Colon (tissue), 2 donors: ENCODE data around the gene OR2T34.
"Not testable (repeated sequence)": the region's sequence is repeated elsewhere in the genome, so short reads cannot be mapped to it uniquely, and the experiment has no call there.

Experiments
- FAIRE-seq: peaks from 2 replicates; lab custom pipeline; 2012; peaks lifted over from hg19 to GRCh38; lab: Jason Lieb, UNC
- donor health status: control.
- donor health status: control.

OR2T34 gene

GRCh38 chr1:248574657-248575056 is at the start of gene OR2T34:
TSS of gene OR2T34 (minus strand) at chr1:248574757. CDS start at chr1:248574757, 0 bp downstream.
- FAIRE-seq: not testable (repeated sequence)

GRCh38 chr1:248622570-248623001 is 48.0 kb upstream of the OR2T34 start:
- no peak for FAIRE-seq

GRCh38 chr1:248621770-248622169 is 47.2 kb upstream of the OR2T34 start:
- no peak for FAIRE-seq

- FAIRE-seq: no peak
These were observed 44.3 kb upstream of the OR2T34 start for GRCh38 chr1:248618878-248619277.

GRCh38 chr1:248618119-248618518 is 43.6 kb upstream of the OR2T34 start:
- FAIRE-seq: no peak

- FAIRE-seq: no peak
These were observed 39.2 kb upstream of the OR2T34 start for GRCh38 chr1:248613742-248614141.

- FAIRE-seq: no peak
These were observed 37.4 kb upstream of the OR2T34 start for GRCh38 chr1:248611883-248612414.

- no peak for FAIRE-seq
These were observed 35.7 kb upstream of the OR2T34 start for GRCh38 chr1:248610301-248610700.

- FAIRE-seq: no peak
These were observed 24.8 kb upstream of the OR2T34 start for GRCh38 chr1:248599396-248599795.

GRCh38 chr1:248597589-248597988 is 23.0 kb upstream of the OR2T34 start, which contains the start of gene OR2T10:
TSS of gene OR2T10 (minus strand) at chr1:248597700. CDS start at chr1:248593768, 3,932 bp downstream.
- no peak for FAIRE-seq

GRCh38 chr1:248596615-248597014 is 22.1 kb upstream of the OR2T34 start:
- no peak for FAIRE-seq

GRCh38 chr1:248593226-248593625 is 18.7 kb upstream of the OR2T34 start:
- FAIRE-seq: no peak

GRCh38 chr1:248592655-248593054 is 18.1 kb upstream of the OR2T34 start:
- FAIRE-seq: no peak

- no peak for FAIRE-seq
These were observed 15.5 kb upstream of the OR2T34 start for GRCh38 chr1:248590055-248590454.

GRCh38 chr1:248589334-248589733 is 14.8 kb upstream of the OR2T34 start:
- no peak for FAIRE-seq

- FAIRE-seq: no peak
These were observed 10.7 kb upstream of the OR2T34 start for GRCh38 chr1:248585266-248585665.

GRCh38 chr1:248576260-248576980 is 1.9 kb upstream of the OR2T34 start:
- no peak for FAIRE-seq

- not testable (repeated sequence) for FAIRE-seq
These were observed 701 bp downstream of the OR2T34 start for GRCh38 chr1:248573856-248574255.

- FAIRE-seq: not testable (repeated sequence)
These were observed 2.5 kb downstream of the OR2T34 start for GRCh38 chr1:248572049-248572448.

- FAIRE-seq: not testable (repeated sequence)
These were observed 3.7 kb downstream of the OR2T34 start for GRCh38 chr1:248570811-248571210.

GRCh38 chr1:248569049-248569448 is 5.5 kb downstream of the OR2T34 start:
- FAIRE-seq: not testable (repeated sequence)

GRCh38 chr1:248565530-248566373 is 8.8 kb downstream of the OR2T34 start:
- FAIRE-seq: not testable (repeated sequence)

- peak; percentile 21 for FAIRE-seq
These were observed 11.9 kb downstream of the OR2T34 start, which contains the start of gene OR2T29 for GRCh38 chr1:248562672-248563071. TSS of gene OR2T29 (minus strand) at chr1:248562772. CDS start at chr1:248559491, 3,281 bp downstream.
